Measurements from ENCODE around the gene ARID1B.

Gene ARID1B

GRCh38 chr6:156853733-156854132 lies 76.6 kb downstream of the ARID1B start:
- no peak for DNase-seq (ENCODE audit: low spot score)
- no peak for TF ChIP-seq CTCF (IDR thresholded peaks at IDR 0.05; ENCODE audit: extremely low read depth, missing control alignments)

GRCh38 chr6:156854466-156855161 lies 77.4 kb downstream of the ARID1B start:
- no peak for DNase-seq (ENCODE audit: low spot score)
- TF ChIP-seq CTCF (IDR thresholded peaks at IDR 0.05; ENCODE audit: extremely low read depth, missing control alignments) = no peak

- no peak for TF ChIP-seq CTCF (IDR thresholded peaks at IDR 0.05; ENCODE audit: extremely low read depth, missing control alignments)
- no peak for DNase-seq (ENCODE audit: low spot score)
Observed at GRCh38 chr6:156857573-156857972, 80.4 kb downstream of the ARID1B start.

GRCh38 chr6:156859686-156860085 lies 82.5 kb downstream of the ARID1B start:
- DNase-seq (ENCODE audit: low spot score) = no peak
- TF ChIP-seq CTCF (IDR thresholded peaks at IDR 0.05; ENCODE audit: extremely low read depth, missing control alignments) = no peak

GRCh38 chr6:156862711-156863110 lies 85.5 kb downstream of the ARID1B start:
- no peak for TF ChIP-seq CTCF (IDR thresholded peaks at IDR 0.05; ENCODE audit: extremely low read depth, missing control alignments)

GRCh38 chr6:156863504-156863903 lies 86.3 kb downstream of the ARID1B start:
- TF ChIP-seq CTCF (IDR thresholded peaks at IDR 0.05; ENCODE audit: extremely low read depth, missing control alignments) = no peak
- DNase-seq (ENCODE audit: low spot score) = no peak

More at GRCh38 chr6:156862711-156863110, 85.5 kb downstream of the ARID1B start:
- DNase-seq (ENCODE audit: low spot score) = no peak

- TF ChIP-seq CTCF (IDR thresholded peaks at IDR 0.05; ENCODE audit: extremely low read depth, missing control alignments) = no peak
- DNase-seq (ENCODE audit: low spot score) = no peak
Observed at GRCh38 chr6:156864557-156864956, 87.4 kb downstream of the ARID1B start.
